Natural killer cell (primary cell): ENCODE results near the gene SORT1. TPM values are rescaled to one million over a fixed set of nuclear protein-coding genes. Genes with fewer than 3 reads are reported as not detected.

Experiments
- ATAC-seq, 3 donors: fragments of 150-1000 bp in 2 of 3; fragments of 200-7000 bp in 1 of 3; cut with Tn5 transposase; 1 replicate in 1 of 3; 2 replicates in 2 of 3; pipeline ENCODE4 v1.10.0; 2021; ENCODE audit warnings: mild to moderate bottlenecking in 2 of 3, moderate library complexity in 2 of 3
- DNase-seq, 2 donors: peaks; one replicate each; pipeline versions ENCODE4 v3.0.0 to v3.0.0-alpha.2; 2013 to 2021; ENCODE audit warnings: mixed read lengths in 1 of 2
- H3K27ac ChIP-seq: one replicate; pipeline ENCODE4 v1.5.1; 2013; ENCODE audit warnings: mild to moderate bottlenecking, low read length
- H3K27me3 ChIP-seq: one replicate; pipeline ENCODE4 v1.6.1; 2013; ENCODE audit warnings: low read length; ENCODE audit not compliant: control insufficient read depth, insufficient read depth
- H3K36me3 ChIP-seq: one replicate; pipeline ENCODE4 v1.6.1; 2013; ENCODE audit warnings: low read length; ENCODE audit not compliant: control insufficient read depth, insufficient read depth
- H3K4me1 ChIP-seq: one replicate; pipeline ENCODE4 v1.6.1; 2013; ENCODE audit warnings: low read length; ENCODE audit not compliant: control insufficient read depth, insufficient read depth
- H3K4me3 ChIP-seq: one replicate; pipeline ENCODE4 v1.5.1; 2013; ENCODE audit warnings: low read length
- H3K9me3 ChIP-seq: one replicate; pipeline ENCODE4 v1.6.1; 2013; ENCODE audit warnings: low read length; ENCODE audit not compliant: control insufficient read depth, insufficient read depth
- H3K27ac Mint-ChIP-seq, 2 donors: one replicate each; pipeline ENCODE4 v1.8.0; 2022; ENCODE audit warnings: mild to moderate bottlenecking in 2 of 2, mixed read lengths in 2 of 2, moderate library complexity in 1 of 2
- H3K27me3 Mint-ChIP-seq, 2 donors: one replicate each; pipeline ENCODE4 v1.8.0; 2022; ENCODE audit warnings: low read depth in 2 of 2, mixed read lengths in 2 of 2
- H3K36me3 Mint-ChIP-seq: one replicate; pipeline ENCODE4 v1.8.0; 2022; ENCODE audit warnings: mixed read lengths
- H3K4me1 Mint-ChIP-seq, 2 donors: one replicate each; pipeline ENCODE4 v1.8.0; 2022; ENCODE audit warnings: mixed read lengths in 2 of 2
- H3K4me3 Mint-ChIP-seq: one replicate; pipeline ENCODE4 v1.8.0; 2022; ENCODE audit warnings: mild to moderate bottlenecking, moderate library complexity, mixed read lengths
- H3K9me3 Mint-ChIP-seq, 2 donors: one replicate each; pipeline ENCODE4 v1.8.0; 2022; ENCODE audit warnings: mixed read lengths in 2 of 2
- WGBS: methylation state at CpG from one replicate; pipeline ENCODE4 v1.1.7; 2013; ENCODE audit warnings: missing lambda C conversion rate; ENCODE audit not compliant: insufficient coverage; 5-methylcytosine and 5-hydroxymethylcytosine counted together
- intact Hi-C: fragments of 100-400 bp; cut with micrococcal nuclease; formaldehyde crosslinking; loops from one replicate; pipeline ENCODE4 v1.14.2; 2022
- total RNA-seq, 4 donors: library from RNA; stranded (reverse); fragments of 120-200 nt in 1 of 4; gene quantifications; one replicate each; pipeline versions ENCODE4 v1.2.3 to v1.2.4, GENCODE V29; 2013 to 2022
- TF ChIP-seq, protein P1 (sequence below): fragments of 200-600 bp; IDR thresholded peaks from one replicate; pipeline ENCODE4 v1.8.0; 2022; ENCODE audit warnings: antibody characterized with exemption

SORT1 gene
- total RNA-seq, 3 donors from 2014 or later (not counting 1 experiment from before 2014, with no cell fraction given), result 2.7 to 7.1 (median 3.7) TPM

- Histone ChIP-seq H3K36me3 (no peaks in the 10 kb centered on the region), H3K4me1 (no peaks in the 10 kb centered on the region), H3K27me3 (no peaks in the 10 kb centered on the region), H3K9me3 (no peaks in the 10 kb centered on the region), H3K27ac (no peak overlapping the region), H3K4me3 (no peak overlapping the region)
- Mint-ChIP-seq H3K9me3 (no peaks in the 10 kb centered on the region), H3K4me3 (no peak overlapping the region), H3K36me3 (no peaks in the 10 kb centered on the region), H3K4me1 (peaks cover 0 to 5% of the 10 kb centered on the region in 2 donors), H3K27me3 (no peaks in the 10 kb centered on the region), H3K27ac (peak overlapping the region in 1 of 2 donors; percentile 61)
- TF ChIP-seq, protein P1, sequence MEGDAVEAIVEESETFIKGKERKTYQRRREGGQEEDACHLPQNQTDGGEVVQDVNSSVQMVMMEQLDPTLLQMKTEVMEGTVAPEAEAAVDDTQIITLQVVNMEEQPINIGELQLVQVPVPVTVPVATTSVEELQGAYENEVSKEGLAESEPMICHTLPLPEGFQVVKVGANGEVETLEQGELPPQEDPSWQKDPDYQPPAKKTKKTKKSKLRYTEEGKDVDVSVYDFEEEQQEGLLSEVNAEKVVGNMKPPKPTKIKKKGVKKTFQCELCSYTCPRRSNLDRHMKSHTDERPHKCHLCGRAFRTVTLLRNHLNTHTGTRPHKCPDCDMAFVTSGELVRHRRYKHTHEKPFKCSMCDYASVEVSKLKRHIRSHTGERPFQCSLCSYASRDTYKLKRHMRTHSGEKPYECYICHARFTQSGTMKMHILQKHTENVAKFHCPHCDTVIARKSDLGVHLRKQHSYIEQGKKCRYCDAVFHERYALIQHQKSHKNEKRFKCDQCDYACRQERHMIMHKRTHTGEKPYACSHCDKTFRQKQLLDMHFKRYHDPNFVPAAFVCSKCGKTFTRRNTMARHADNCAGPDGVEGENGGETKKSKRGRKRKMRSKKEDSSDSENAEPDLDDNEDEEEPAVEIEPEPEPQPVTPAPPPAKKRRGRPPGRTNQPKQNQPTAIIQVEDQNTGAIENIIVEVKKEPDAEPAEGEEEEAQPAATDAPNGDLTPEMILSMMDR, result no peak
- intact Hi-C loops, result no loop called here
- DNase-seq (no peak), ATAC-seq (no peak)
- WGBS, result 92% methylated on average over 33 of the region's 33 CpGs
Measured at GRCh38 chr1:109269212-109269980, 128.3 kb downstream of the SORT1 start.

GRCh38 chr1:109268431-109269211 lies 129.1 kb downstream of the SORT1 start:
- Histone ChIP-seq H3K4me3 (no peak overlapping the region), H3K27me3 (no peaks in the 10 kb centered on the region), H3K4me1 (peaks cover 2% of the 10 kb centered on the region), H3K9me3 (no peaks in the 10 kb centered on the region), H3K27ac (no peak overlapping the region), H3K36me3 (no peaks in the 10 kb centered on the region)
- Mint-ChIP-seq H3K4me1 (peaks cover 0 to 2% of the 10 kb centered on the region in 2 donors), H3K9me3 (no peaks in the 10 kb centered on the region), H3K27ac (no peak overlapping the region), H3K4me3 (no peak overlapping the region), H3K36me3 (no peaks in the 10 kb centered on the region), H3K27me3 (no peaks in the 10 kb centered on the region)
- intact Hi-C loops, result no loop called here
- ATAC-seq (no peak), DNase-seq (no peak)
- TF ChIP-seq, protein P1, result no peak
- 93% methylated on average over 29 of the region's 29 CpGs for WGBS

GRCh38 chr1:109267743-109268300 lies 129.9 kb downstream of the SORT1 start:
- no peaks in the 10 kb centered on the region for H3K27me3 ChIP-seq
- DNase-seq (no peak), ATAC-seq (no peak)
- Mint-ChIP-seq H3K36me3 (no peaks in the 10 kb centered on the region), H3K27ac (no peak overlapping the region), H3K27me3 (no peaks in the 10 kb centered on the region), H3K4me1 (peaks cover 0 to 5% of the 10 kb centered on the region in 2 donors), H3K4me3 (no peak overlapping the region), H3K9me3 (no peaks in the 10 kb centered on the region)
- TF ChIP-seq, protein P1, result no peak
- WGBS, result 95% methylated on average over 17 of the region's 17 CpGs
- no peaks in the 10 kb centered on the region for H3K9me3 ChIP-seq
- no peak overlapping the region for H3K27ac ChIP-seq
- no peaks in the 10 kb centered on the region for H3K36me3 ChIP-seq
- peaks cover 7% of the 10 kb centered on the region for H3K4me1 ChIP-seq
- no peak overlapping the region for H3K4me3 ChIP-seq
- intact Hi-C loops, result no loop called here
